Endothelial cell of coronary artery (primary cell): Measurements from ENCODE around the gene EIPR1. TPM values are rescaled to one million over a fixed set of nuclear protein-coding genes. Genes with fewer than 3 reads are reported as not detected.

Experiments
- total RNA-seq: library from RNA; depleted of rRNA; stranded (reverse); fragments of >200 nt; gene quantifications from 2 replicates; pipeline ENCODE4 v1.2.3, GENCODE V29; 2014

EIPR1 gene
- total RNA-seq = 34.6 and 41.8 TPM in 2 replicates

DNA sequence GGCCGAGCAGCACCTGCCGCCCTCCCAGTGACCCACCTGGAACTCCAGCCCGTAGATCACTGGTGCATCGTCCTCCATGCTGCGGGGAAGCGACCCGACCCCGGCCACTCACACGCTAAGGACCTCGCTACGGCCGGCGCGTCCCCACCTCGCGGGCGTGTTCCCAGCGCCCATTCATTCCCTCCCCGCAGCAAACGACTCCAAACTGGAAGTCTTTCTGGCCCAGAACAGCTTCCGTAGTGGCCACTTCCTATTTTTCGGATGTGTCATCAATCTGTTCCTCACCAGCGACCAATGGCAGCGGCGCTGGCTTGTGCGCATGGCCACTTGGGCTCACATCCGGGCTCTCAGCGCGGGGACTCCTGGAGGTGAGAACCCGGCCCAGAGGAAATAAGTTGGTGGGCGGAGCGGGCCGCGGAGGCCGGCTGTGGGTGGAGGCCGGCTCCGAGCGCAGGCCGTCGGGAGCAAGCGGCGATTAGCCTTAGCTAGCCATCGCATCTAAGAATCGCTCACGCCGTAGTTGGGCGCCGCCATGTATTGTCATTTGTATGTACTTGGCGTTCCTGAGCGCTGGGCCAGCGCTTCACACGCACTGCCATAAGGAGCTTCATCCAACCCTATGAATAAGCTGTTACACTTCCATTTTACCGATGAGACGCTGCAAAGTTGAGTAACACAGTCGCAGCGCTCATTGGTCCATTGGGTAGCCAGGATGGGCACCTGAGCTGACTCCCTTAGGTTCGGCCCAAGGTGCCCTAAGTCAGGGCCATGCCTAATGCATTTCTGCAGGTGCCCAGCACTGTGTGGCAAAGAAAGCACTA lies at the start of gene EIPR1:
TSS of gene EIPR1 (minus strand) at position 207 of the 821 bp plus-strand sequence. CDS start at position 78, 129 bp downstream.

DNA sequence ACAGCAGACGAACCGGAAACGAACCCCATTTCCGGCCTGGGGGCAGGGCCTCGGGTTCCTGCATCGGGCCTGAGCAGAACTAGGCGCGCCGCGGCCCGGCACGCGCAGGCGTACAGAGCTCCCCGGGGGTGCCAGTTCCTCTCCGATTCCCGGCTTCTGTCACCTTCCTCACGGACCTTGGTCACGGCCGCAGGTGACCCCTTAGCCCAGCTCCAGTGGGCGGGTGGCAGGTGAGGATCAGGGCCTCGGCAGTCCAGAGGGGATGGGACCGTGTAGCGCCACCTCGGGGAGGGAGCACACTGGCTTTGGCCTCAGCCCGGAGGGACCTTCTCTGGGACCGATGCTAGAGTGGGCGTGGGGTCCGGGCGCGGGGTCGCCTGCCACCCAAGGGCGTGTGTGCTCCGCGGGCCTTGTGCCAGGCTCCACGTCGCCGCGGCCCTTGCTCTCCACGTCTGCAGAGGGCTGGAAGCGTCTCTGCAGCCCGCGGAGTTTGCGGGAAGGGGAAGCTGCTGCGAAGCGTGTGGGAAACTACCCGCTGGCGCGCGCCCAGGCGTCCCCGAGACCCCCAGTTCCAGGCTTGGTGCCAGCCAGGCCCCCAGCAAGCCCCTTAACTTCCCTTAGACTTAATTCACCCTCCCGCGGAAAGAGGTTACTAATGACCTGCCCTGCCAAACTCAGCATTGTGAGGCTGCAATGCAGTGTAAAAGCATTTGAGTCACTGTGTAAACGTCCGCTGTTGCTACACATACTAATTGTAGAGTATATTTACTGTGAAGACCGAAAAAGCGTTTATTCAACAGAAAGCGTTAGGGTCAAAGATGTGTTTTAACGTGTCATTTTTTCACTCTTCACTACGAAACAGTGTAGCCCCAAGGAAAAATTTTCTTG lies 2.3 kb upstream of the EIPR1 start, which contains the start of gene TRAPPC12:
TSS of gene TRAPPC12 (plus strand) at position 48 of the 888 bp plus-strand sequence. CDS start 7,930 bp downstream, outside the sequence.

Other genes with a start within 250 kb of the EIPR1 start
- gene TRAPPC12, start 1.9 kb upstream of the EIPR1 start, total RNA-seq = 43.8 and 50.3 TPM in 2 replicates
- gene ADI1, start 141.7 kb upstream of the EIPR1 start, total RNA-seq = 32.4 and 35.9 TPM in 2 replicates
- gene RNASEH1, start 180.5 kb upstream of the EIPR1 start, total RNA-seq = 29.9 and 36.5 TPM in 2 replicates
- gene RPS7, start 197.4 kb upstream of the EIPR1 start, total RNA-seq = 1,254 and 1,957 TPM in 2 replicates
- gene COLEC11, start 217.3 kb upstream of the EIPR1 start, total RNA-seq = 0.09 and 0.38 TPM in 2 replicates